ENCODE results near the gene NF1. TPM values are rescaled to one million over a fixed set of nuclear protein-coding genes. Genes with fewer than 3 reads are reported as not detected.

Gene NF1
- total RNA-seq, 1 experiment from 2014 or later: 16.4 TPM

DNA sequence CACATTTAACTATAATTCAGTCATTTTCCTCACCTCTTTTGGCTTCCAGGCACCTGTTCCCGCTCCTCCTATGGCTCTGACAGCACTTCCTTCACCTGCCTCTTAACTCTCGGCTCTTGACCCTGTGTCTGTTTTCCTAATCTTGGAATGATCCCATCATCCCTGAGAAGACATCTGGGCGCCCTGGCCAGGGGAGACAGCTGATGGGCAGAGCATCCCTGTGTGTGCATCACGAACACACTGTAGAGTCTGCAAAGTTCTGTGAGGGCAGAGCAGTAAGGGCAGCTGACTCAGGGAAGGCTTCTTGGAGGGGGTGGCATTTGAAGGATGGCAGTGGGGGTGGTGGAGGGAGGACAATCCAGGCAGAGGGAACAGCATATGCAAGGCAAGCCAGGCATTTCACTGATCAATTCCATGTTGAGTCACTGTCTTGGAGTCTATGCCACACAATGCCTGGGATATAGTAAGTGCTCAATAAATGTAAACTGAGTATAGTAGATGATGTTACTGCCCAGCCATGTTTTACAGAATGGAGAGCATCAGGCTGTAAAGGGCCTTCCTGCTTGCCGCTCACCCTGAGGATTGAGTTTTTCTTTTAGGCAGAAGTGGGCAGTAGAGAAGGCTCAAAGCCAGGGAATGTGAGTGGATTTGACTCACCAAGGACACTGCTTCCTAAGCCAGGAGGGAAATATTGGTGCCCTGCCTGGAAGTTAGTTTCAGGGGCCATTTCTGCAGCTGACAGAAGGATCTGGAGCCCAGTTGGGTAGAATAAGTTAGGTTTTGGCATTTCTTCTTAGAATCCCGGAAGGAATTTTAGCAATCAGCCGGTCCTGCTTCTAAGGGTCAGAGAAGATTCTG is 290.9 kb downstream of the NF1 start:
- Histone ChIP-seq H3K27me3 (ENCODE audit: low read length) (no peaks in the 10 kb centered on the region; the same call in 1 of the 2 replicates), H2AFZ (ENCODE audit: low read length) (no peak overlapping the region), H3K27ac (ENCODE audit: low read length) (no peak overlapping the region), H3K4me3 (ENCODE audit: low read length) (no peak overlapping the region), H3F3A (ENCODE audit: low read length, unreplicated experiment) (no peaks in the 10 kb centered on the region), H4K20me1 (ENCODE audit: low read length) (no peaks in the 10 kb centered on the region), H3K9ac (ENCODE audit: low read length) (no peak overlapping the region), H3K4me2 (ENCODE audit: low read length) (no peak overlapping the region), H3K36me3 (ENCODE audit: low read depth, low read length) (no peaks in the 10 kb centered on the region), H3K79me2 (ENCODE audit: low read length) (no peaks in the 10 kb centered on the region), H3K9me2 (replicated peaks; ENCODE audit: low read length) (no peaks in the 10 kb centered on the region), H3K9me3 (ENCODE audit: low read length) (no peaks in the 10 kb centered on the region), H3K4me1 (ENCODE audit: insufficient read depth, low read length) (no peaks in the 10 kb centered on the region)
- DNase-seq: no peak
- POLR2A ChIA-PET (ENCODE audit: unreplicated experiment): no interaction called here
- no TSS peak for BruUV-seq (replicated peaks)
- intact Hi-C loops (cut with micrococcal nuclease): loop anchor here (5.0 kb wide), 1 partner anchor 142 kb away; no protein-coding TSS in a partner anchor
- no peak for ATAC-seq
- no peak for TF ChIP-seq EZH2phosphoT487 (IDR thresholded peaks at IDR 0.05; ENCODE audit: borderline replicate concordance, low read length)
- TF ChIP-seq, protein P1, sequence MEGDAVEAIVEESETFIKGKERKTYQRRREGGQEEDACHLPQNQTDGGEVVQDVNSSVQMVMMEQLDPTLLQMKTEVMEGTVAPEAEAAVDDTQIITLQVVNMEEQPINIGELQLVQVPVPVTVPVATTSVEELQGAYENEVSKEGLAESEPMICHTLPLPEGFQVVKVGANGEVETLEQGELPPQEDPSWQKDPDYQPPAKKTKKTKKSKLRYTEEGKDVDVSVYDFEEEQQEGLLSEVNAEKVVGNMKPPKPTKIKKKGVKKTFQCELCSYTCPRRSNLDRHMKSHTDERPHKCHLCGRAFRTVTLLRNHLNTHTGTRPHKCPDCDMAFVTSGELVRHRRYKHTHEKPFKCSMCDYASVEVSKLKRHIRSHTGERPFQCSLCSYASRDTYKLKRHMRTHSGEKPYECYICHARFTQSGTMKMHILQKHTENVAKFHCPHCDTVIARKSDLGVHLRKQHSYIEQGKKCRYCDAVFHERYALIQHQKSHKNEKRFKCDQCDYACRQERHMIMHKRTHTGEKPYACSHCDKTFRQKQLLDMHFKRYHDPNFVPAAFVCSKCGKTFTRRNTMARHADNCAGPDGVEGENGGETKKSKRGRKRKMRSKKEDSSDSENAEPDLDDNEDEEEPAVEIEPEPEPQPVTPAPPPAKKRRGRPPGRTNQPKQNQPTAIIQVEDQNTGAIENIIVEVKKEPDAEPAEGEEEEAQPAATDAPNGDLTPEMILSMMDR (conservative IDR thresholded peaks at IDR 0.05; ENCODE audit: low read depth, low read length): no peak
- TF ChIP-seq EZH2 (IDR thresholded peaks at IDR 0.05; ENCODE audit: low read length, unreplicated experiment): no peak
- CTCF ChIA-PET: no interaction called here

DNA sequence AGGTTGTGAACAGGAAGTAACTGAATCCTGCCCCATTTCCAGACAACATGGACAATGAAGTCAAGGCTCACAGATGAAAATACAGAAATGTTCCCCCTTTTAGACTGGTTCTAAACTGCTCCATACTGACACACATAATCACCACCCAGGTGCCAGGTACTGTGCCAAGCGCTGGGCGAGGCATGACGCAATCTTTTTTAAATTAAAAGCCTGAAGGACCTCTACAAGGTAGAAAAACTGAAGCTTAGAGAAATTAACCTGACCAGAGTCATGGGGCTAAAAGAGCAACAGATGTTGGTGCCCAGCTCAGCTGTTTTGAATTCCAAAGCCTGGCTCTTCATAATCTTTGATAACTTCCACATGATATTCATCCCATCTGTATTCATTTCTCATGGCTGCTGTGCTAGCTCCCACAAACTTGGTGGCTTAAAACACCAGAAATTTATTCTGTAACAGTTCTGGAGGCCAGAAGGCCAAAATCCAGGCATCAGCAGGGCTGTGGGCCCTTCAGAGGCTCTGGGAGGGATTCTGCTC is 291.8 kb downstream of the NF1 start:
- BruUV-seq (replicated peaks): no TSS peak
- Histone ChIP-seq H3K9ac (ENCODE audit: low read length) (no peak overlapping the region), H3K4me3 (ENCODE audit: low read length) (no peak overlapping the region), H3F3A (ENCODE audit: low read length, unreplicated experiment) (no peaks in the 10 kb centered on the region), H3K4me1 (ENCODE audit: insufficient read depth, low read length) (no peaks in the 10 kb centered on the region), H3K4me2 (ENCODE audit: low read length) (no peak overlapping the region), H2AFZ (ENCODE audit: low read length) (no peak overlapping the region), H3K9me2 (replicated peaks; ENCODE audit: low read length) (no peaks in the 10 kb centered on the region), H4K20me1 (ENCODE audit: low read length) (no peaks in the 10 kb centered on the region), H3K36me3 (ENCODE audit: low read depth, low read length) (no peaks in the 10 kb centered on the region), H3K9me3 (ENCODE audit: low read length) (no peaks in the 10 kb centered on the region), H3K27me3 (ENCODE audit: low read length) (no peaks in the 10 kb centered on the region; the same call in 1 of the 2 replicates), H3K27ac (ENCODE audit: low read length) (no peak overlapping the region), H3K79me2 (ENCODE audit: low read length) (no peaks in the 10 kb centered on the region)
- CTCF ChIA-PET: no interaction called here
- intact Hi-C loops (cut with micrococcal nuclease): loop anchor here (5.0 kb wide), 1 partner anchor 141 kb away; no protein-coding TSS in a partner anchor
- no peak for ATAC-seq
- TF ChIP-seq EZH2 (IDR thresholded peaks at IDR 0.05; ENCODE audit: low read length, unreplicated experiment) (no peak), EZH2phosphoT487 (IDR thresholded peaks at IDR 0.05; ENCODE audit: borderline replicate concordance, low read length) (no peak)
- TF ChIP-seq, protein P1 (conservative IDR thresholded peaks at IDR 0.05; ENCODE audit: low read depth, low read length): no peak
- DNase-seq: no peak
- POLR2A ChIA-PET (ENCODE audit: unreplicated experiment): no interaction called here

DNA sequence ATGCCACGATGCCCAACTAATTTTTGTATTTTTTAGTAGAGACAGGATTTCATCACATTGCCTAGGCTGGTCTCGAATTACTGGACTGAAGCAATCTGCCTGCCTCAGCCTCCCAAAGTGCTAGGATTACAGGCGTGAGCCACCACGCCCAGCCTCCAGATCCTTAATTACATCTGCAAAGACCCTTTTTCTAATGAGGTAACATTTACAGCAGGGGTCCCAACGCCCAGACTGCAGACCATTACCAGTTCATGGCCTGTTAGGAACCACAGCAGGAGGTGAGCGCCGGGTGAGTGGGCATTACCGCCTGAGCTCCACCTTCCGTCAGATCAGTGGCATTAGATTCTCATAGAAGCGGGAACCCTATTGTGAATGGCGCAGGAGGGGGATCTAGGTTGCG is 292.7 kb downstream of the NF1 start:
- ChIA-PET CTCF (no interaction called here), POLR2A (ENCODE audit: unreplicated experiment) (no interaction called here)
- Histone ChIP-seq H3K9me2 (replicated peaks; ENCODE audit: low read length) (no peaks in the 10 kb centered on the region), H3K4me3 (ENCODE audit: low read length) (no peak overlapping the region), H2AFZ (ENCODE audit: low read length) (no peak overlapping the region), H3K4me1 (ENCODE audit: insufficient read depth, low read length) (no peaks in the 10 kb centered on the region), H3K27me3 (ENCODE audit: low read length) (no peaks in the 10 kb centered on the region; the same call in 1 of the 2 replicates), H3F3A (ENCODE audit: low read length, unreplicated experiment) (no peaks in the 10 kb centered on the region), H3K27ac (ENCODE audit: low read length) (no peak overlapping the region), H3K36me3 (ENCODE audit: low read depth, low read length) (no peaks in the 10 kb centered on the region), H3K4me2 (ENCODE audit: low read length) (no peak overlapping the region), H3K79me2 (ENCODE audit: low read length) (no peaks in the 10 kb centered on the region), H3K9ac (ENCODE audit: low read length) (no peak overlapping the region), H4K20me1 (ENCODE audit: low read length) (no peaks in the 10 kb centered on the region), H3K9me3 (ENCODE audit: low read length) (no peaks in the 10 kb centered on the region)
- ATAC-seq (no peak), DNase-seq (no peak)
- BruUV-seq (replicated peaks): no TSS peak
- intact Hi-C loops (cut with micrococcal nuclease): loop anchor here (5.0 kb wide), 1 partner anchor 140 kb away; no protein-coding TSS in a partner anchor
- TF ChIP-seq EZH2 (IDR thresholded peaks at IDR 0.05; ENCODE audit: low read length, unreplicated experiment) (no peak), EZH2phosphoT487 (IDR thresholded peaks at IDR 0.05; ENCODE audit: borderline replicate concordance, low read length) (no peak)
- TF ChIP-seq, protein P1 (conservative IDR thresholded peaks at IDR 0.05; ENCODE audit: low read depth, low read length): no peak

Measured in PC-3 (cell line).